GM12865 (cell line): ENCODE measurements around the gene NFATC1.

Experiments used
- DNase-seq: peaks from one replicate; pipeline ENCODE4 v3.0.0; 2010; ENCODE audit warnings: low read depth
- H3K4me3 ChIP-seq: 2 replicates; pipeline ENCODE4 v1.5.1; 2011; ENCODE audit warnings: mild to moderate bottlenecking, low read depth, low read length, control low read depth
- TF ChIP-seq, protein P1 (sequence below): IDR thresholded peaks from 2 replicates; pipeline ENCODE4 v1.5.1; 2011; ENCODE audit warnings: low read length, control low read depth, low read depth, inconsistent platforms; ENCODE audit not compliant: insufficient read depth; ENCODE audit errors: missing control alignments

Gene NFATC1

DNA sequence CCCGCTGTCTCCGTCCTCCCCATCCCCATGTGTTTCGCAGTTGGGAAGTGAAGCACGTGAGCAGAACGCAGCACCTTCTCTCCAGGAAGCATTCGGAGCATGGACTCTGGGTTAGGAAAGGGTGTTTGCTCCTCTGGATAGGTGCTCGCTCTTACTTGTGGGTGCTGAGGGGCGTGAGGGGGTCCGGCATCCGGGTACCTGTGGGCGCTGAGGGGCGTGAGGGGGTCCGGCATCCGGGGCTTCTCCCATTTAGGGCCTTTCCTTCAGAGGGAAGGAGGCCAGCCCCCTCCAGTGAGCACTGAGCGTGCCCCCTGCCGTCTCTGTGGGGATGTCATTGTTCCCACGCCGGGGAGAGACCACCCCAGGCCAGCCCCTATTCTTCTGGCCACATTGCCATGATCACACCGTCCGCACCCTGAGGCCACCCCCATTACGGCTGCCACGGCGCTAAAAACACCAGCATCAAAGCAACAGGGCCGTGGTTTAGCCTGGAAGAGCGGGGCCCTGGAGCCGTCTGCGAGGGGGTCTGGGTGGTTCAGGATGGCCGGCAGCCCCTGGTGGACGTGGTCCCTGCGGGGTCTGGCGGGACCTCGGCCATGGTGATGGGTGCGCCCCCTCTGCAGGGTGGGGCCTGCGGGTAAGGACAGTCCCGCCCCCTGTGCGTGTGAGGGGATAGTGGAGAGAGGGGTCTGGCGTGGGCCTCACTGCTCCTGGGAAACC lies 41.0 kb downstream of the NFATC1 start:
- no peak for DNase-seq
- TF ChIP-seq, protein P1, sequence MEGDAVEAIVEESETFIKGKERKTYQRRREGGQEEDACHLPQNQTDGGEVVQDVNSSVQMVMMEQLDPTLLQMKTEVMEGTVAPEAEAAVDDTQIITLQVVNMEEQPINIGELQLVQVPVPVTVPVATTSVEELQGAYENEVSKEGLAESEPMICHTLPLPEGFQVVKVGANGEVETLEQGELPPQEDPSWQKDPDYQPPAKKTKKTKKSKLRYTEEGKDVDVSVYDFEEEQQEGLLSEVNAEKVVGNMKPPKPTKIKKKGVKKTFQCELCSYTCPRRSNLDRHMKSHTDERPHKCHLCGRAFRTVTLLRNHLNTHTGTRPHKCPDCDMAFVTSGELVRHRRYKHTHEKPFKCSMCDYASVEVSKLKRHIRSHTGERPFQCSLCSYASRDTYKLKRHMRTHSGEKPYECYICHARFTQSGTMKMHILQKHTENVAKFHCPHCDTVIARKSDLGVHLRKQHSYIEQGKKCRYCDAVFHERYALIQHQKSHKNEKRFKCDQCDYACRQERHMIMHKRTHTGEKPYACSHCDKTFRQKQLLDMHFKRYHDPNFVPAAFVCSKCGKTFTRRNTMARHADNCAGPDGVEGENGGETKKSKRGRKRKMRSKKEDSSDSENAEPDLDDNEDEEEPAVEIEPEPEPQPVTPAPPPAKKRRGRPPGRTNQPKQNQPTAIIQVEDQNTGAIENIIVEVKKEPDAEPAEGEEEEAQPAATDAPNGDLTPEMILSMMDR, result no peak
- no peak overlapping the region for H3K4me3 ChIP-seq

DNA sequence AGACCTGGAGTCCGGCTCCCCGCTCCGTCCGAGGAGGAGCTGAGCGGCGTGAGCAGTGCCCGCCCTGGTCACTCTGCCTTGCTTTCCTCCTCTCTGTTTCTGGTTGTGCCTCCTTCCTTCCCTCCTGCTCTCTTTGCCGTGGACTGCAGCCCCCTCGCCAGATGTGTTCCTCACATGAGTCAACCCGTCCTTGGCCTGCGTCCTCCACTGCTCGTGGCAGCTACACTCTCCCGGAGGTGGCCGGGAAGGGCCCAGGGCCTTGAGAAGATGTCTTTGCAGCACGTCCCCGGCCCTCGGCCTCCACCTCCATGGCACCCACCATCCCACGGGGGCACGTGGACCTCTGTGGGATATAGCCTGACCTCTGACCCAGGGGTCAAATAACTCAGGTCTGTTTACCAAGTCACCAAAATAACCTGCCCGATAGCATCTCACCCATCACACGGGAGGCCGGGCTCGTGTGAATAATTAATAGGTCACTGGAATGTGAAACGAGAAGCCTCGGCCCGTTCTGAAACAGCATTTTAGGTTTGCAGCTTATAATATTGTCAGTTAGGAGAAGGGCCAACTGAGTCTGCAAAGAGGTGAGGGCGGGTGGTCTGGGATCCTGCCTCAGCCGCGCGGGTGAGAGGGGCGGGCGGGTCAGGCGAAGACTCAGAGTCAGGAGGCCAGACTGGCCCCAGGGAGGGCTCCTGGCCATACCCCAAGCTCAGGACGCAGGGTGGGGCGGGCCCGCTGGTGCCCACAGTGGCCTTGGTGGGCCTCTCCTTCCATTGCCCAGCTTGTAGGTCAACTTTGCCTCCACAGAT lies 42.6 kb downstream of the NFATC1 start:
- H3K4me3 ChIP-seq, result no peak overlapping the region
- DNase-seq, result no peak
- TF ChIP-seq, protein P1, result no peak

DNA sequence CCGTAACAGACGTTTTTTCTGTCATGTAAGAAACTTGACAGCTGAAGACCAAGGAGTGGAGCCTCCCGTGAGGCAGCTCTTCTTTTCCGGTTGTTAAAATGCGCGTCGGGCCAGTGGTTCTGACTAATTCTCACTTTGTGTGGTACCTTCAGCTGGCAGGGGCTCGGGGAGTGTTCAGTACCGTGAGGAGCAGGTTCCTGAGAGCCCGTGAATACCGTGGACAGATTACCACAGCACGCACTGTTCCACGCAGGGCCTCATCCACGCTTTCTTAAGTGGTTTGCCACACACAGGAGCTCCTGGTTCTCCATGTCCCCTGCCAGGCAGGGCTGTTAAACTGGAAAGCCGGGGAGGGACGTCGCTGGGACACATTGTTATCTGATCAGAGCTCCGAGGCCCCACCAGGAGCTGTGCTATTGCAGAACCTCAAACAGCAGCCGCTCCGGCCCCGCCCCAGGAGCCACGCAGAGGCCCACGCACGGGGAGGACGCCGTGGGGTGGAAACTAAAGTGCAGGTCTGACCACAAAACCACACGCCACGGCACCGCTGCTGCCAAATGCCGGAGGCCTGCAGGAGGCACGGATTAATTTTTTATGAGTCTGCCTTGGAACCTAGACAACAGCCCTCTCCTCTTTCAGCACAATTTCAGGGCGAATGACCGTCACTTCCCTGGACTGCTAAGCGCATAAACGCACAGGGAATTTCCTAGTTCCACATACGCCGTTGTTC lies 43.3 kb downstream of the NFATC1 start:
- H3K4me3 ChIP-seq, result no peak overlapping the region
- TF ChIP-seq, protein P1, result no peak
- DNase-seq, result peak; percentile 30

DNA sequence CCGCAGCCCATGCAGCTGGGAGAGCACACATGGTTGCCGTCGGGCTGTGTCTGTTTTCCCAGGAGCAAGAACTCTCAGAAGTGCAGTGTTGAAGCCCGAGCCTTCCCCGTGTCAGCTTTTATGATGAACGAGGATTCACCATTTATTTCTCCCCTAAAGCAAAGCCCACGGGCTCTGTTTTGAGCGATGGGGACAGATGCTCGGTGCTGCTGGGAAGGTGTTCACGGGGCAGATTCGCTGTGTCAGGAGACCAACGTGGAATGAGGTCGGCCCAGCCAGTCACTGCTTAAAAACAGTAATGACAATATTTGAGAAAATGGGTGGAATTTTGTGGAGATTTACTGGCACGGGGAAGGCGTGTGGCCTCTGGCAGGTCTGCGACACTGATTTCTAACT lies 43.9 kb downstream of the NFATC1 start:
- H3K4me3 ChIP-seq, result no peak overlapping the region
- TF ChIP-seq, protein P1, result no peak
- no peak for DNase-seq

DNA sequence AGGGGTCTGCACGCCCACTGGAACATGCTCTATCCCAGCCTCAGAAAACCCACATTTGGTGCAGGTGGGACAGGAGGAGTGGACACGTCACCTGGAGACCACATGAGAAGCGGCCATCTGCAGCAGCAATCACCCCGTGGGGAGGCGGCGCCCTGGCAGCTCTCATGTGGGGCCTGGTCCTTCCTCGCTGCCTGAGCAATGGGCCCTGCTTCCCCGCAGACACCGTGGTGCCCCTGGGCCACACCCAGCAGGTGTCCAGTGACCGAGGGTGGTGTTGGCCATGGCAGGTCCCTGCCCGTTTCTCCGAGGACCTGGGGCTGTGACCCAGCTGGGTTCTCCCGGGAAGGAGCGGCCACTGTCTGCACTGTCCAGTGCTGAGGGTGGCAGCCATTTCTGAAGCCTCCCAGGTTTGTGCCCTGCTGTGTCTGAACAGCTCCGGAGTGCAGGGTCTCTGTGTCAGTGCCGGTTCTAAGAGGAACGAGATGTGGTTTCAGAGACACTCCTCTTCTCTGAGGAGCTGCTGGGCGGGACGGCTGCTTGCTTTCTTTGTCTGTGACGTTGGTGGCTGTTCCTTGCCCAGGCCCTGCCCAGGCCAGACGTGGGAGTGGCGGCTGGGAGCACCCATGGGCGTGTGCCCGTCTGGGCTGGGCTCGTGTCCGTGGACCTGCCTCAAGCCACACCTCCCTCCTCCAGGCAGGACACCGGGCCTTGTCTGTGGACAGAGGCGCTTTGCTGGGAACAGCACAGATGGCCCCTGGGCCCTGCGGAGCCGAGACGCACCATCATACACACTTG lies 44.8 kb downstream of the NFATC1 start:
- no peak overlapping the region for H3K4me3 ChIP-seq
- no peak for DNase-seq
- TF ChIP-seq, protein P1, result no peak

DNA sequence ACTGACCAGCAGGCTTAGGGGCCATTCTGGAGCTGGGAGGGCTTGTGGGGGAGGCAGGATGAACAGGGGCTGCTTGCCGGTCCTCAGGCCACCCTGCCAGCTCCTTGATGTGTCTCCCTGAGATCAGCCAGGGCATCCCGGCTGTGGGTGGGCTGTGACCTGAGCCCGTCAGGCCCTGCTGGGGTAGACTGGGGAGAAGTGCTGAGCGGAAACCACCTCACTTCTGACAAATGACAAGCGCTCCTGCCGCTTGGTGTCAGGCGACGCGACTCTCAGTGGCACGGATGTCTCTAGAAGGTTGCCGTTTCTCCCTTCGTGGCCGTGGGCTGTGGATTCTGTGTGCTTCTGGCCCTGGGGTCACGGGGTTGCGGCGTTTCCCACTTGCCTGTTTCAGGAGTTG lies 45.7 kb downstream of the NFATC1 start:
- no peak for DNase-seq
- H3K4me3 ChIP-seq, result no peak overlapping the region
- TF ChIP-seq, protein P1, result no peak
